GM21529 (cell line): Measurements from ENCODE around the gene SRPRB.

Source experiments
- ATAC-seq: cut with Tn5 transposase; IDR thresholded peaks from one replicate; pipeline ENCODE4 v1.9.1; 2021; ENCODE audit not compliant: unreplicated experiment

Gene SRPRB

GRCh38 chr3:133825969-133826727 is 20.5 kb downstream of the SRPRB start:
- ATAC-seq = no peak

GRCh38 chr3:133827136-133827535 is 21.5 kb downstream of the SRPRB start:
- ATAC-seq = no peak

GRCh38 chr3:133827684-133828083 is 22.1 kb downstream of the SRPRB start:
- ATAC-seq = no peak

DNA sequence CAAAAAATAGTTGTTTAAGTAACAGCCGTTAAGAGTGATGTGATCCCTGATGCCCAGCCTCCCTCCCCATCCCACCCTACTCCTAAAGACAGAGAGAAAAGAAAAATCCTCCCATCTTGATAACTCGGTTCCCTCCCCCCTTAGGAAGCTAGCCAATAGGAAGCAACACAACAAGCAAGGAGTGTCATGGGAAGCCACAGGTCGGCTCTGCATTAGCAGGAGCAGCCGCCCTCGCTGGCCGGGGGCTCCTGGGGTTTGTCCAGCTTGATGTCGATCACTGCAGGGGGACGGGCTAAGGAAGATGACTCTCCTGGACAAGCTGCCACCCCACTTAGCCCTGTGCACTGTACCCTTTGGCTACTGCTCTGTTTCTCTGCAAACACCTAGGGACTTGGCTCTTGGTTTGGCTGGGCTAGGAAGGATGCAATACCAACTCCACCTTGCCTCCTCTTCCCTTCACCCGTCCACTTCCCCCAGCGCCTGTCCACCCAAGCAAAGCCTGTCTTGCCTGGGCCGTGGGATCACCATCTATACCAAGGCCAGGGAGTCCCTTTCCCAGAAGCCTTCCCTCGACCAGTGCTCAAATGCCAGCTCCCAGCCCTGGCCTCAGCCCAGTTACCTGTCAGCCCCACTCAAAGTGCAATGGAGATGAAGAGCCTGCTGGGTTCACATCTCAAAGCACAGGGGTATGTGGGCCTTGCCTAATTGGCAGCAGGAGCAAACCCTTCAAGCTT is 23.1 kb downstream of the SRPRB start:
- ATAC-seq = no peak

- ATAC-seq = no peak
These were observed 23.7 kb downstream of the SRPRB start for GRCh38 chr3:133829310-133829707.

DNA sequence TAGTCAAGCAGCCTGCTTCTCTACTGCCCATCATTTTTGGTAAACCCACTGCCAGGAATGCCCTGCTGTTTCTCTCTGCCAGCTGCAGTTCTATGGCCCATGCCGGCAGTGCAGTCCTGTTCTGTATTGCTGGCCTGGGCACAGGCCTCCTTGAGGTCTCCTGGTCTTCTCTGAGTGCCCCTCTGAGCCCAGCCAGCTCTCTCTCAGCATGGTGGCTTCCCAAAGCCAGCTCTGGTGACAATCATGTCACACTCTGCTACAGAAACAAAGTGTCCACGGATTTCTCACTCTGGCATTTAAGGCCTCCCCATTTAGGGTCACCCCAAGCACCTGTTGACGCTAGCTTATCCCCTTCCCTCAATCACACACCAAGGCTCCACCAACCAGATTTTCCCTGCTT is 24.5 kb downstream of the SRPRB start:
- no peak for ATAC-seq

GRCh38 chr3:133831966-133832801 is 26.6 kb downstream of the SRPRB start:
- no peak for ATAC-seq

DNA sequence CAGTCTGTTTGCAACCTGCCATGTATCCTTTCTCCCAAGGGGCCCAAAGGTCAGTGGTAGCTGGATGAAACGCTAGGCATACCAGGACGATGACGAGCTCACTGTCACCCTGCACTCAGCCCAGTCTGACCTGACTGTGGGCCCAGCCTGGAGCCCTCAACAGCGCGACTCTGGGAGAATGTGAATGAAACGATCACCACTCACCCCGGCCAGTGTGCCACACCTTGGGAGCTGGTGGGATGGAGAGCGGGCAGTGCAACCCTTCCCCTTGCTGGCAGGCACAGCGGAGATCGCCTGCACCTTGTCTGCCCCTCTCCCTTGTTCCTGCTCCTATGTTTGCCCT is 27.2 kb downstream of the SRPRB start:
- ATAC-seq = no peak

GRCh38 chr3:133833267-133833666 is 27.7 kb downstream of the SRPRB start:
- ATAC-seq = no peak

DNA sequence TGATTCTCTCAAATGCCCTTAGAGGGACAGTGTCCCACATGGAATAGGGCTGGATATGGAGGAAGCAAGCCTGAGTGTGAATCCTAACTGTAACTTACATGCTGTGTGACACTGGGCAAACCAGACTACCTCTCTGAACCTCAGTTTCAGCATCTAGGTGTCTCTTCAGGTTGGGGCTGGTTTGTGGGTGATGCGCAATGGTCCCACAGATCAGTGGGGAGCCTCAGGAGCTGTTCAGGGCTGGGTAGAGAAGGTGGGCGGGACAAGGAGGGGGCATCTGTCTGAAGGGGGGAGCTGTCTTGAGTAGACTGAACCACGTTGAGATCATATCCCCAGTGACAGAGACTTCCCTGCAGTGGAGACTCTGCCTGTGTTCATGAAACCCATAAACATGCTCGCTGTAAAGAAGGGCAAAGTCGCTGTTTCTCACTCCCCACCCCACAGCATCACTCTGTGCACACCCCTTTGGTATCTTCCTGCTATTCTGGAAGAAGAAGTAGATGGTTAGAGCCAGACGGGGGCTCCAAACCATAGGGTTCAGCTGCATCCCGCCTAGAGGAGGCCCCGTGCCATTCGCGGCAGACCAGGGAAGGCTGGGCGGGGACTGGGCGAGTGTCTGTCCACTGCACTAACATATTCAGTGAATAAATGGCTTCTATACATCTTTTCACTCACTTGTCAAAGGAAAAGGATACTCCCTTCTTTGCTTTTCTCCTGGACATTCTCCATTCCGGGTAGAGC is 28.4 kb downstream of the SRPRB start:
- ATAC-seq = no peak

GRCh38 chr3:133834621-133835417 is 29.2 kb downstream of the SRPRB start:
- ATAC-seq = no peak

DNA sequence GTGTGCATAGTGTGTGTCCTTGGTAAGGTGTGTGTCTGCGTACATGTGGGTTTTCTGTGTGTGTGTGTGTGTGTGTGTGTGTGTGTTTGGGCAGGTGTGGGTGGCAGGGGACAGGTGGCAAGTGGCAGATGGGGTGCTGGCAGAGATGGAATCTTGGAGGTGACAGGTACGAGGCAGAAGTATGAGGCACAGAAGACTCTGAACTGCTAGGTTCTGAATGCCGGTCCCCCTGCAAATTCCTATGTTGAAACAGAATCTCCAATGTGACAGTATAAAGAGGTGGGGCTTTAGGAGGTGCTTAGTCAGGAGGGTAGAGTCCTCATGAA is 29.8 kb downstream of the SRPRB start:
- ATAC-seq = no peak

- no peak for ATAC-seq
These were observed 30.3 kb downstream of the SRPRB start for GRCh38 chr3:133835961-133836360.

DNA sequence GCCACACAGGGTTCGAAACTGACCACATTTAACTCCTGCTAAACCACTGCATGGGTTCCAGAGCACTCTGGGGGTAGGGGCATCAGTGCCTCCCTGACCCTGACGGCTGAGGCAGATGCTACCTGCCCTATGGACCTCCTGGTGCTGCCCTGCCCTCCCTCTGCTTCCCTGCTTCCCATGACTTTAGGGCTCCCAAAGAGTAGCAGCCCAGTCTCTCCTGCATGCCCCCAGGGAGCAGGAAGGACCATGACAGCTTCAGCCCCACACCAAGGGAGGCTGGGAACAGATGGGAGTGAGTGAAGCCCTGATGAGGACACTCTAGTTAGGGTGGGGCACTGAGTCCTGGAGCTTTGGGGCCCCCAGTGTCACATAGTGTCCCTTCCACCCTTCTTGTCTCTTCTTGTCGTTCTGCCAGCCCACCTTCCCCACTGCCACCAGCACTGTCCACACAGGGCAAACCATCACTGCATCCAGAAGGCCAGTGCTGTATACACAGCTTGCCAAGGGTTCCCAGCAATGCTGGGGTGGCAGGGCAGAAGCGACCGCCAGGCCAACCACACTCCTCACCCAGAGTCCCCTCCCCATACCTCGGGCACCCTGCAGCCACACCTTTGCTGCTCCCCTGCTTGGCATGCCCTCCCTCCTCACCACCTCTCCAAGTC is 31.0 kb downstream of the SRPRB start:
- no peak for ATAC-seq

GRCh38 chr3:133837487-133838295 is 32.1 kb downstream of the SRPRB start:
- no peak for ATAC-seq

- no peak for ATAC-seq
These were observed 32.7 kb downstream of the SRPRB start for GRCh38 chr3:133838296-133838789.

GRCh38 chr3:133838916-133839800 is 33.5 kb downstream of the SRPRB start:
- no peak for ATAC-seq
